CD4-positive, CD25-positive, alpha-beta regulatory T cell (primary cell): ENCODE data around the gene LCE2D. TPM values are rescaled to one million over a fixed set of nuclear protein-coding genes. Genes with fewer than 3 reads are reported as not detected.
"Not testable (repeated sequence)": the region's sequence is repeated elsewhere in the genome, so short reads cannot be mapped to it uniquely, and the experiment has no call there.

ENCODE experiments used
- ATAC-seq, 2 donors: fragments of 150-1000 bp; cut with Tn5 transposase; one replicate each; pipeline ENCODE4 v1.10.0; 2021; ENCODE audit warnings: low read depth in 2 of 2, moderate number of reproducible peaks in 2 of 2, moderate library complexity in 1 of 2
- DNase-seq, 3 donors: peaks; one replicate each; pipeline versions ENCODE4 v3.0.0 to v3.0.0-alpha.2; 2012 to 2022; ENCODE audit warnings: mixed read lengths in 1 of 3
- H3K27ac ChIP-seq: one replicate; pipeline ENCODE4 v1.7.0; 2013; ENCODE audit warnings: mild to moderate bottlenecking, low read length; ENCODE audit not compliant: insufficient read depth, poor library complexity, severe bottlenecking
- H3K27me3 ChIP-seq: one replicate; pipeline ENCODE4 v1.7.0; 2013; ENCODE audit warnings: low read length; ENCODE audit not compliant: control insufficient read depth, insufficient read depth
- H3K36me3 ChIP-seq: one replicate; pipeline ENCODE4 v1.7.0; 2013; ENCODE audit warnings: mild to moderate bottlenecking, low read length, moderate library complexity; ENCODE audit not compliant: control insufficient read depth, insufficient read depth
- H3K4me1 ChIP-seq: 2 replicates; pipeline ENCODE4 v1.7.0; 2013; ENCODE audit warnings: mild to moderate bottlenecking, low read length; ENCODE audit not compliant: insufficient read depth, control insufficient read depth, poor library complexity, severe bottlenecking
- H3K4me3 ChIP-seq: one replicate; pipeline ENCODE4 v1.7.0; 2013; ENCODE audit warnings: low read depth, mild to moderate bottlenecking, low read length, moderate library complexity
- H3K9me3 ChIP-seq, 2 experiments: 1 replicate in 1 of 2; 2 replicates in 1 of 2; pipeline ENCODE4 v1.7.0; 2013; ENCODE audit warnings: low read length in 2 of 2, mild to moderate bottlenecking in 1 of 2, moderate library complexity in 1 of 2; ENCODE audit not compliant: control insufficient read depth in 2 of 2
- H3K27ac Mint-ChIP-seq, 3 donors: one replicate each; pipeline ENCODE4 v1.8.0; 2020 to 2022; ENCODE audit warnings: mild to moderate bottlenecking in 3 of 3, mixed read lengths in 3 of 3, moderate library complexity in 2 of 3
- H3K27me3 Mint-ChIP-seq: one replicate; pipeline ENCODE4 v1.8.0; 2022; ENCODE audit warnings: mild to moderate bottlenecking, mixed read lengths
- H3K36me3 Mint-ChIP-seq: one replicate; pipeline ENCODE4 v1.8.0; 2020; ENCODE audit warnings: mixed read lengths
- H3K4me1 Mint-ChIP-seq, 4 donors: one replicate each; pipeline ENCODE4 v1.8.0; 2020 to 2022; ENCODE audit warnings: mixed read lengths in 4 of 4, mild to moderate bottlenecking in 1 of 4
- H3K4me3 Mint-ChIP-seq, 4 donors: one replicate each; pipeline ENCODE4 v1.8.0; 2020 to 2022; ENCODE audit warnings: mild to moderate bottlenecking in 4 of 4, mixed read lengths in 4 of 4, moderate library complexity in 3 of 4
- H3K9me3 Mint-ChIP-seq, 7 donors: one replicate each; pipeline ENCODE4 v1.8.0; 2020 to 2022; ENCODE audit warnings: mixed read lengths in 7 of 7, mild to moderate bottlenecking in 3 of 7, moderate library complexity in 2 of 7
- polyA plus RNA-seq, 4 donors: library from polyadenylated mRNA; unstranded; fragments of 300-500 nt; fragmentation: Illumina TruSeq; gene quantifications; one replicate each; pipeline ENCODE4 v1.2.3, GENCODE V29; 2021
- total RNA-seq: library from RNA; stranded (reverse); gene quantifications from one replicate; pipeline ENCODE4 v1.2.3, GENCODE V29; 2022

LCE2D gene
- total and polyA plus RNA-seq, 5 donors from 2014 or later, result not detected

DNA sequence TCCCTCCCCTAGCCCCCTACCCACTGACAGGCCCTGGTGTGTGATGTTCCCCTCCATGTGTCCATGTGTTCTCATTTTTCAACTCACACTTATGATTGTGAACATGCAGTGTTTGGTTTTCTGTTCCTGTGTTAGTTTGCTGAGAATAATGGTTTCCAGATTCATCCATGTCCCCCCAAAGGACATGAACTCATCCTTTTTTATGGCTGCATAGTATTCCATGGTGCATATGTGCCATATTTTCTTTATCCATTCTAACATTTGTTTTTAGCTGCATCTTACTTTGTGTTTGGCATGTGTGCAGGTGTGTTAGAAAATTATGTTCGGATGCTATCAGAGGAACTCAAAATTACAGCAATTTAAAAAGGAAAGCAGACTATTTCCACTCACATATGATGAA is 3.0 kb downstream of the LCE2D start:
- not testable (repeated sequence) for H3K4me1 ChIP-seq, DNase-seq, ATAC-seq, H3K9me3 Mint-ChIP-seq, H3K36me3 ChIP-seq, H3K36me3 Mint-ChIP-seq, H3K27ac ChIP-seq, H3K27ac Mint-ChIP-seq, H3K9me3 ChIP-seq, H3K27me3 ChIP-seq, H3K4me3 ChIP-seq, H3K4me3 Mint-ChIP-seq, H3K4me1 Mint-ChIP-seq, H3K27me3 Mint-ChIP-seq

DNA sequence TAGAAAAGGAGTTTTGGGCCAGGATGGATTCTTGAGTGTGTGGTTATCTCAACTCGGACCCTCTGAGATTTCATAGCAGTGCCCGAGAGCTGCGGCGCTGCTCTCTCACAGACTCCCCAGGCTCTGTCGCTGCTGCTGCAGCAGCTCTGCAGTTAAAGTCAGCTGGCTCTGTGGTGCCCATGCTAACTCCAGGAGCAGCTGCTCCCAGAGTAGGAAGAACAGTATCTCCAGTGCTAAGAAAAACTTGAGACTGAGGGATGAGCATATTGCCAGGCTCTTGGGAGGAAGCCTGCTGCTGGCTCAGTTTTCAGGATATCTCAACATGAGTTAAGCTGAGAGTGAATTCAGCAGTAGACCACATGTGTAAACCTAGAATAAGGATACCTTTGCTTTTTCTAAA is 4.5 kb downstream of the LCE2D start:
- Mint-ChIP-seq H3K4me3 (no peak overlapping the region), H3K27me3 (peaks cover 9% of the 10 kb centered on the region), H3K27ac (no peak overlapping the region), H3K36me3 (no peaks in the 10 kb centered on the region), H3K9me3 (no peaks in the 10 kb centered on the region), H3K4me1 (no peaks in the 10 kb centered on the region)
- no peaks in the 10 kb centered on the region for H3K4me1 ChIP-seq
- H3K27me3 ChIP-seq, result peaks cover 6% of the 10 kb centered on the region
- ATAC-seq (no peak), DNase-seq (no peak)
- H3K27ac ChIP-seq, result no peak overlapping the region
- H3K4me3 ChIP-seq, result no peak overlapping the region
- H3K9me3 ChIP-seq, result peaks cover 0 to 2% of the 10 kb centered on the region in 2 experiments
- no peaks in the 10 kb centered on the region for H3K36me3 ChIP-seq

DNA sequence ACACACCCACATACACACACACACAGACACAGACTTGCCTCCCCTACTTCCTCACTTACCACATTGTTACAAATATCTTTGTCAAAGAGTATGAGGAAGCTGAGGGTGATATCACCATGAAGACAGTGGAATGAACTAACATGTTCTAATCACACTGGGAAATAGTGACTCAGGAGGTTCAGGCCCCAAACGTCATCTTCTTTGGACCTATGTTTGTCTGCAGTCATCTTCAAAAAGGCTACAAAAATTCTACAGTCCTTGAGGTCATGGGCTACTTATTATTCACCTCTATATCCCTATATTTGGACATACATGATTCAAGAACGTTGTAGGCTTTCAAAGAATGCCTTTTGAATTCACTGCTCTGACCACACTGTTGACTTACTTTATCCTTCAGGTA is 9.8 kb downstream of the LCE2D start:
- no peaks in the 10 kb centered on the region for H3K4me1 Mint-ChIP-seq
- peaks cover 20% of the 10 kb centered on the region for H3K27me3 Mint-ChIP-seq
- no peaks in the 10 kb centered on the region for H3K36me3 Mint-ChIP-seq

DNA sequence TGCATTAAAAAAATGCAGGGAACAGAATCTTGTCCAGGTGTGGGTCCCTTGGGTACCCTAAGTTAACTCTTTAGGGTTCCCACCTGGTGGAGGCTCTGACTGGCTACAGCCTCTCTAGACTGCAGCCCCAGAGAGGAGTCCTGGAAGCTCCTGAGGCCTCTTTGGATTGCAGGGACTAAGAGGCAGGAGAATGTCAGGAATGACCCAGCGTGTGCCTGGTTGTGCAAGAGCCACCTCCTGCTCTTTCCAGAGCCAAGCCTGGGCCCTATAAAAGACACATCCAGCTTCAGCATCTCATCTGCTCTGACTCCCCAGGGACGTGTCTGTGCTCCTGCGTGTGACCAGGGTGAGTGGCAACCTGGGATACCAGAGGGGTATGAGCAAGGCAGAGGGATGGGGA is 11.8 kb downstream of the LCE2D start, which contains the start of gene LCE2C:
TSS of gene LCE2C (plus strand) at position 297 of the 400 bp plus-strand sequence. CDS start 737 bp downstream, outside the sequence.
- H3K4me3 ChIP-seq, H3K27me3 ChIP-seq, DNase-seq, H3K27ac ChIP-seq, ATAC-seq, H3K9me3 Mint-ChIP-seq, H3K4me1 ChIP-seq, H3K36me3 ChIP-seq, H3K4me1 Mint-ChIP-seq, H3K36me3 Mint-ChIP-seq, H3K9me3 ChIP-seq, H3K27ac Mint-ChIP-seq, H3K4me3 Mint-ChIP-seq: not testable (repeated sequence)
- peaks cover 20% of the 10 kb centered on the region for H3K27me3 Mint-ChIP-seq

More for the DNA sequence above, 9.8 kb downstream of the LCE2D start:
- ATAC-seq (no peak), DNase-seq (no peak)
- no peaks in the 10 kb centered on the region for H3K9me3 ChIP-seq
- no peak overlapping the region for H3K27ac ChIP-seq
- H3K27me3 ChIP-seq, result peaks cover 4% of the 10 kb centered on the region
- H3K4me1 ChIP-seq, result no peaks in the 10 kb centered on the region
- Mint-ChIP-seq H3K9me3 (no peaks in the 10 kb centered on the region), H3K27ac (no peak overlapping the region), H3K4me3 (no peak overlapping the region)
- H3K4me3 ChIP-seq, result no peak overlapping the region
- no peaks in the 10 kb centered on the region for H3K36me3 ChIP-seq

DNA sequence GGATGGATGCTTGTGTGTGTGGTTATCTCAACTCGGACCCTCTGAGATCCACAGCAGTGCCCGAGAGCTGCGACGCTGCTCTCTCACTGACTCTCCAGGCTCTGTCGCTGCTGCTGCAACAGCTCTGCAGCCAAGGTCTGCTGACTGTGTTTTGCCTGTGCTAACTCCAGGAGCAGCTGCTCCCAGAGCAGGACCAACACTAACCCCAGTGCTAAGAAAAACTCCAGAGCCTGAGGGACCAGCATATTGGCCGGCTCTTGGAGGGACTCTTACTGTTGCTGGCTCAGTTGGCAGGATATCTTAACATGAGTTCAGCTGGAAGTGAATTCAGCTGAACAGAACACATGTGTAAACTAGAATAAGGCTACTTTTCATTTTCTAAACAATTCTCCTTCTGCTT is 16.3 kb downstream of the LCE2D start:
- Mint-ChIP-seq H3K27ac (no peak overlapping the region), H3K27me3 (peaks cover 14% of the 10 kb centered on the region), H3K9me3 (no peaks in the 10 kb centered on the region), H3K4me3 (no peak overlapping the region), H3K36me3 (no peaks in the 10 kb centered on the region), H3K4me1 (no peaks in the 10 kb centered on the region)
- Histone ChIP-seq H3K36me3 (no peaks in the 10 kb centered on the region), H3K9me3 (no peaks in the 10 kb centered on the region), H3K4me3 (no peak overlapping the region), H3K4me1 (no peaks in the 10 kb centered on the region), H3K27ac (no peak overlapping the region), H3K27me3 (peaks cover 4% of the 10 kb centered on the region)
- ATAC-seq (no peak), DNase-seq (no peak)

DNA sequence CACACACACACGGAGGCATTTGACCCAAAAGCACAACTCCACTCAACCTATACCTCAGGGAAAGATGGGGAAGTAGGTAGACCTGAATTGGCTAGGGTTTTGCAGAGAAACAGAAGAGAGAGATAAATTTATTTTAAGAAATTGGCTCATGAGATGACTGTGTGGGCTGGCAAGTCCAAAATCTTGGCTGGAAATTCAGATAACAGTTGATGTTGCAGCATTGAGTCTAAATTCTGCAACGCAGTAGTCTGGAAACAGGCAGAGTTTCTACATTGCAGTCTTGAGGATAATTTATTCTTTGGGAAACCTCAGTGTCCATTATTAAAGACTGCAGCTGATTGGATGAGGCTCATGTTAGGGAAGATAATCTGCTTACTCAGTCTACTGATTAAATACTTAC is 18.4 kb downstream of the LCE2D start:
- H3K4me3 Mint-ChIP-seq, result no peak overlapping the region
- H3K4me3 ChIP-seq, result no peak overlapping the region
- H3K27me3 ChIP-seq, result peaks cover 4% of the 10 kb centered on the region
- no peak overlapping the region for H3K27ac Mint-ChIP-seq
- no peaks in the 10 kb centered on the region for H3K9me3 ChIP-seq
- DNase-seq (no peak), ATAC-seq (no peak)
- no peaks in the 10 kb centered on the region for H3K36me3 Mint-ChIP-seq
- H3K4me1 ChIP-seq, result no peaks in the 10 kb centered on the region
- no peak overlapping the region for H3K27ac ChIP-seq
- H3K27me3 Mint-ChIP-seq, result peaks cover 8% of the 10 kb centered on the region
- no peaks in the 10 kb centered on the region for H3K4me1 Mint-ChIP-seq
- H3K9me3 Mint-ChIP-seq, result no peaks in the 10 kb centered on the region
- H3K36me3 ChIP-seq, result no peaks in the 10 kb centered on the region

DNA sequence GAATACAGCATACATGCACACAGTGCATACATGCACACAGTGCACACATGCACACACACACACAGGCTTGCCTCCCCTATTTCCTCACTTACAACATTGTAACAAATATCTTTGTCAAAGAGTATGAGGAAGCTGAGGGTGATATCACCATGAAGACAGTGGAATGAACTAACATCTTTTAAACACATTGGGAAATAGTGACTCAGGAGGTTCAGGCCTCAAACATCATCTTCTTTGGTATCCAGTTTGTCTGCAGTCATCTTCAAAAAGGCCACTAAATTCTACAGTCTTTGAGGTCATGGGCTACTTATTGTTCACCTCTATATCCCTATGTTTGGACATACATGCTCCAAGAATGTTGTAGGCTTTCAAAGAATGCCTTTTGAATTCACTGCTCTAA is 20.7 kb downstream of the LCE2D start:
- no peaks in the 10 kb centered on the region for H3K4me1 Mint-ChIP-seq
- DNase-seq (no peak), ATAC-seq (no peak)
- H3K27ac Mint-ChIP-seq, result no peak overlapping the region
- H3K4me3 ChIP-seq, result no peak overlapping the region
- peaks cover 5% of the 10 kb centered on the region for H3K27me3 ChIP-seq
- no peak overlapping the region for H3K27ac ChIP-seq
- H3K9me3 ChIP-seq, result no peaks in the 10 kb centered on the region
- H3K27me3 Mint-ChIP-seq, result peaks cover 14% of the 10 kb centered on the region
- H3K36me3 Mint-ChIP-seq, result no peaks in the 10 kb centered on the region
- H3K9me3 Mint-ChIP-seq, result no peaks in the 10 kb centered on the region
- no peaks in the 10 kb centered on the region for H3K4me1 ChIP-seq
- H3K36me3 ChIP-seq, result no peaks in the 10 kb centered on the region
- no peak overlapping the region for H3K4me3 Mint-ChIP-seq

DNA sequence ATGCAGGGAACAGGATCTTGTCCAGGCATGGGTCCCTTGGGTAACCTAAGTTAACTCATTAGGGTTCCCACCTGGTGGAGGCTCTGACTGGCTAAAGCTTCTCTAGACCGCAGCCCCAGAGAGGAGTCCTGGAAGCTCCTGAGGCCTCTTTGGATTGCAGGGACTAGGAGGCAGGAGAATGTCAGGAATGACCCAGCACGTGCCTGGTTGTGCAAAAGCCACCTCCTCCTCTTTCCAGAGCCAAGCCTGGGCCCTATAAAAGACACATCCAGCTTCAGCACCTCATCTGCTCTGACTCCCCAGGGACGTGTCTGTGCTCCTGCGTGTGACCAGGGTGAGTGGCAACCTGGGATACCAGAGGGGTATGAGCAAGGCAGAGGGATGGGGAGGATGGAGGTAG is 22.6 kb downstream of the LCE2D start, which contains the start of gene LCE2B:
TSS of gene LCE2B (plus strand) at position 301 of the 400 bp plus-strand sequence. CDS start 721 bp downstream, outside the sequence.
- H3K27ac ChIP-seq, H3K4me3 Mint-ChIP-seq, H3K27me3 ChIP-seq, H3K4me3 ChIP-seq, H3K36me3 ChIP-seq, H3K4me1 Mint-ChIP-seq, H3K36me3 Mint-ChIP-seq, ATAC-seq, H3K9me3 Mint-ChIP-seq, H3K27ac Mint-ChIP-seq, DNase-seq, H3K4me1 ChIP-seq, H3K9me3 ChIP-seq: not testable (repeated sequence)
- H3K27me3 Mint-ChIP-seq, result peaks cover 11% of the 10 kb centered on the region
